HepG2 (cell line): Measurements from ENCODE around the gene PHIP. TPM values are rescaled to one million over a fixed set of nuclear protein-coding genes. Genes with fewer than 3 reads are reported as not detected.

Experiments used
- FOXO4 ChIP-seq: sonication (generic); formaldehyde crosslinking; conservative IDR thresholded peaks from 2 replicates; pipeline ENCODE4 v1.8.1; 2023; ENCODE audit warnings: missing genetic modification reagents
- IKZF1 ChIP-seq: fragments of 450-650 bp; IDR thresholded peaks from 2 replicates; pipeline ENCODE4 v1.7.1; 2016
- IRF2 ChIP-seq: IDR thresholded peaks from 2 replicates; pipeline ENCODE4 v1.6.1; 2018; ENCODE audit warnings: missing genetic modification reagents, missing compliant biosample characterization
- MTA1 ChIP-seq: sonication (generic); formaldehyde crosslinking; IDR thresholded peaks from 2 replicates; pipeline ENCODE4 v1.4.0; 2020; ENCODE audit warnings: missing genetic modification reagents, mild to moderate bottlenecking, borderline replicate concordance
- MXI1 ChIP-seq: IDR thresholded peaks from 3 replicates; pipeline ENCODE4 v1.6.1; 2012; ENCODE audit warnings: low read depth, low read length, inconsistent platforms, borderline replicate concordance
- XRCC5 ChIP-seq: fragments of 200-400 bp; formaldehyde crosslinking; optimal IDR thresholded peaks from 2 replicates; pipeline ENCODE3; 2017; ENCODE audit warnings: mild to moderate bottlenecking, low read length
- ZNF318 ChIP-seq: sonication (generic); formaldehyde crosslinking; IDR thresholded peaks from 2 replicates; pipeline ENCODE4 v1.4.0; 2020; ENCODE audit warnings: mild to moderate bottlenecking, missing genetic modification reagents
- ZXDC ChIP-seq: sonication (generic); formaldehyde crosslinking; IDR thresholded peaks from 2 replicates; pipeline ENCODE4 v1.5.0; 2020; ENCODE audit warnings: mild to moderate bottlenecking, missing genetic modification reagents
- polyA plus RNA-seq, 8 experiments: library from polyadenylated mRNA; depleted of rRNA in 3 of 8; stranded (reverse) in 7 of 8; unstranded in 1 of 8; fragments of >200 nt; fragmentation: Illumina TruSeq in 4 of 8; extraction: Trizol in 4 of 8; gene quantifications; 2 replicates each; pipeline versions ENCODE4 v1.2.1 to v1.2.3, GENCODE V29; 2011 to 2016; ENCODE audit warnings: low read depth in 4 of 8, missing spikeins in 1 of 8, mixed read lengths in 1 of 8; ENCODE audit not compliant: insufficient read depth in 1 of 8
- total RNA-seq, 5 experiments: library from RNA; depleted of rRNA; stranded (reverse); fragments of >200 nt; fragmentation: Illumina TruSeq; extraction: Trizol; gene quantifications; 2 replicates each; pipeline ENCODE4 v1.2.3, GENCODE V29; 2016; ENCODE audit warnings: low read depth in 1 of 5
- TF ChIP-seq, protein P1 (sequence below): sonication (generic); formaldehyde crosslinking; IDR thresholded peaks from 2 replicates; pipeline ENCODE4 v1.9.0; 2022; ENCODE audit warnings: missing genetic modification reagents, mild to moderate bottlenecking, borderline replicate concordance

PHIP gene
- total and polyA plus RNA-seq, 2 of the 13 experiments (the other 11 are each of a cell fraction or from before 2014, with no cell fraction given), result 6.5 to 23.5 TPM

GRCh38 chr6:79078075-79078969, at the start of gene PHIP (continued):
- no peak for TF ChIP-seq ZXDC (CRISPR knock-in tag)
- TF ChIP-seq MXI1, result peak; percentile 23; the same call in 1 of the 3 replicates
- no peak for TF ChIP-seq IKZF1
- TF ChIP-seq FOXO4, result no peak
- TF ChIP-seq IRF2 (CRISPR knock-in tag), result peak; percentile 11; the same call in 1 of the 2 replicates
- peak; percentile 68 for TF ChIP-seq XRCC5
- TF ChIP-seq, protein P1, sequence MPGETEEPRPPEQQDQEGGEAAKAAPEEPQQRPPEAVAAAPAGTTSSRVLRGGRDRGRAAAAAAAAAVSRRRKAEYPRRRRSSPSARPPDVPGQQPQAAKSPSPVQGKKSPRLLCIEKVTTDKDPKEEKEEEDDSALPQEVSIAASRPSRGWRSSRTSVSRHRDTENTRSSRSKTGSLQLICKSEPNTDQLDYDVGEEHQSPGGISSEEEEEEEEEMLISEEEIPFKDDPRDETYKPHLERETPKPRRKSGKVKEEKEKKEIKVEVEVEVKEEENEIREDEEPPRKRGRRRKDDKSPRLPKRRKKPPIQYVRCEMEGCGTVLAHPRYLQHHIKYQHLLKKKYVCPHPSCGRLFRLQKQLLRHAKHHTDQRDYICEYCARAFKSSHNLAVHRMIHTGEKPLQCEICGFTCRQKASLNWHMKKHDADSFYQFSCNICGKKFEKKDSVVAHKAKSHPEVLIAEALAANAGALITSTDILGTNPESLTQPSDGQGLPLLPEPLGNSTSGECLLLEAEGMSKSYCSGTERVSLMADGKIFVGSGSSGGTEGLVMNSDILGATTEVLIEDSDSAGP, result peak; percentile 75
- peak; percentile 70; the same call in 1 of the 2 replicates for TF ChIP-seq MTA1 (CRISPR knock-in tag)
- no peak for TF ChIP-seq ZNF318 (CRISPR knock-in tag)
